ENCODE data around the gene PTPRA. TPM values are rescaled to one million over a fixed set of nuclear protein-coding genes. Genes with fewer than 3 reads are reported as not detected.

The PTPRA gene
- polyA plus RNA-seq, 1 donor (not counting 4 experiments of a cell fraction or from before 2014, with no cell fraction given): 53.3 TPM

DNA sequence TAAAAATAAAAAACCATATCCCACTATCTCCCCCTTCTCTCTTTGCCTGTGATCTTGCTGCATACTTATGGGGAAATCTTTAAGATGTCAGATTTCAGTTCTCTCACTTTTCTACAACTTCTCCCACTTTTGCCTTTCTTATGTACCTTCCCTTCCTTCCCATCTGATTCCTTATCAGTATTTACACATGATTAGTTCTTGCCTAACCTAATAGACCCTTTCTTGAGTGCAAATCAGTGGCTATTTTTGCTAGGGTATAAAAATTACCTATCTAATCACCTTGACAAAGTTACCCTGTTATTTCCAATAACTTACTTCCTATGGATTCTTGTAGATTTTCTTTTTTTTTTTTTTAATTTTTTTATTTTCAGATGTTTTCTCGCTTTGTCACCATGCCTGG is 75.7 kb downstream of the PTPRA start:
- peaks cover 0 to 2% of the 10 kb centered on the region in 2 experiments for H3K36me3 ChIP-seq (ENCODE audit: control insufficient read depth in 2 of 2, extremely low read depth in 1 of 2, insufficient read depth in 2 of 2, low read length in 2 of 2)
- H3K27me3 ChIP-seq (ENCODE audit: control insufficient read depth, extremely low read depth, insufficient read depth, low read length): no peaks in the 10 kb centered on the region
- dilution Hi-C loops (cut with MboI; ENCODE audit: extremely low pct_ligation_motif_present, low sequenced_read_pairs): no loop called here
- no peaks in the 10 kb centered on the region for H3K79me2 ChIP-seq (ENCODE audit: control insufficient read depth, insufficient read depth, low read length)
- H3K4me2 ChIP-seq (ENCODE audit: control insufficient read depth, extremely low read depth, insufficient read depth, low read depth, low read length): no peak overlapping the region
- no peak overlapping the region for H2AFZ ChIP-seq (ENCODE audit: control insufficient read depth, low read length)
- H4K20me1 ChIP-seq (ENCODE audit: control insufficient read depth, extremely low read depth, insufficient read depth, low read length): no peaks in the 10 kb centered on the region
- TF ChIP-seq, protein P1, sequence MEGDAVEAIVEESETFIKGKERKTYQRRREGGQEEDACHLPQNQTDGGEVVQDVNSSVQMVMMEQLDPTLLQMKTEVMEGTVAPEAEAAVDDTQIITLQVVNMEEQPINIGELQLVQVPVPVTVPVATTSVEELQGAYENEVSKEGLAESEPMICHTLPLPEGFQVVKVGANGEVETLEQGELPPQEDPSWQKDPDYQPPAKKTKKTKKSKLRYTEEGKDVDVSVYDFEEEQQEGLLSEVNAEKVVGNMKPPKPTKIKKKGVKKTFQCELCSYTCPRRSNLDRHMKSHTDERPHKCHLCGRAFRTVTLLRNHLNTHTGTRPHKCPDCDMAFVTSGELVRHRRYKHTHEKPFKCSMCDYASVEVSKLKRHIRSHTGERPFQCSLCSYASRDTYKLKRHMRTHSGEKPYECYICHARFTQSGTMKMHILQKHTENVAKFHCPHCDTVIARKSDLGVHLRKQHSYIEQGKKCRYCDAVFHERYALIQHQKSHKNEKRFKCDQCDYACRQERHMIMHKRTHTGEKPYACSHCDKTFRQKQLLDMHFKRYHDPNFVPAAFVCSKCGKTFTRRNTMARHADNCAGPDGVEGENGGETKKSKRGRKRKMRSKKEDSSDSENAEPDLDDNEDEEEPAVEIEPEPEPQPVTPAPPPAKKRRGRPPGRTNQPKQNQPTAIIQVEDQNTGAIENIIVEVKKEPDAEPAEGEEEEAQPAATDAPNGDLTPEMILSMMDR (optimal IDR thresholded peaks at IDR 0.05 in 1 of 3, IDR thresholded peaks at IDR 0.05 in 1 of 3, conservative IDR thresholded peaks at IDR 0.05 in 1 of 3; ENCODE audit: extremely low read depth in 1 of 3, insufficient read depth in 2 of 3, low read length in 3 of 3): no peak
- TF ChIP-seq EZH2 (IDR thresholded peaks at IDR 0.05; ENCODE audit: low read length): no peak
- no peaks in the 10 kb centered on the region for H3K9me1 ChIP-seq (ENCODE audit: control insufficient read depth, extremely low read depth, insufficient read depth, low read length)
- H3K27ac ChIP-seq (ENCODE audit: control insufficient read depth, insufficient read depth, low read length): no peak overlapping the region
- no peaks in the 10 kb centered on the region for H3K4me1 ChIP-seq (ENCODE audit: control insufficient read depth, extremely low read depth, insufficient read depth, low read length)
- H3K9me3 ChIP-seq (ENCODE audit: control insufficient read depth, low read depth, low read length): no peaks in the 10 kb centered on the region
- H3K4me3 ChIP-seq (ENCODE audit: control insufficient read depth in 2 of 3, extremely low read depth in 1 of 3, insufficient read depth in 2 of 3, low read depth in 1 of 3, low read length in 3 of 3): no peak overlapping the region
- no peak overlapping the region for H3K9ac ChIP-seq (ENCODE audit: control insufficient read depth, extremely low read depth, insufficient read depth, low read length)
- no peak for FAIRE-seq
- DNase-seq (ENCODE audit: low read depth, low spot score): no peak

DNA sequence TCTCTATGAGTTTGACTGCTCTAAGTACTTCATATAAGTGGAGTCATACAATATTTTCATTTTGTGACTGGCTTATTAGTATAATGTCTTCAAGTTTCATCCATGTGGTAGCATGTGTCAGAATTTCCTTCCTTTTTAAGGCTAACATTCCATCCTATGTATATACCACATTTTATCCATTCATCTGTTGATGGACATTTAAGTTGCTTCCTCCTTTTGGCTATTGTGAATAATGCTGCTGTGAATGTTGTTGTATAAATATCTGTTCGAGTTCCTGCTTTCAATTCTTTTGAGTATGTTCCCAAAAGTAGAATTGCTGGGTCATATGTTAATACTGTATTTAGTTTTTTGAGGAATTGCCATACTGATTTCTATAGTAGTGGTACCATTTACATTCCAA is 79.5 kb downstream of the PTPRA start:
- no peaks in the 10 kb centered on the region for H4K20me1 ChIP-seq (ENCODE audit: control insufficient read depth, extremely low read depth, insufficient read depth, low read length)
- H3K4me2 ChIP-seq (ENCODE audit: control insufficient read depth, extremely low read depth, insufficient read depth, low read depth, low read length): no peak overlapping the region
- no peaks in the 10 kb centered on the region for H3K4me1 ChIP-seq (ENCODE audit: control insufficient read depth, extremely low read depth, insufficient read depth, low read length)
- dilution Hi-C loops (cut with MboI; ENCODE audit: extremely low pct_ligation_motif_present, low sequenced_read_pairs): no loop called here
- no peak overlapping the region for H3K27ac ChIP-seq (ENCODE audit: control insufficient read depth, insufficient read depth, low read length)
- H3K9ac ChIP-seq (ENCODE audit: control insufficient read depth, extremely low read depth, insufficient read depth, low read length): no peak overlapping the region
- H3K4me3 ChIP-seq (ENCODE audit: control insufficient read depth in 2 of 3, extremely low read depth in 1 of 3, insufficient read depth in 2 of 3, low read depth in 1 of 3, low read length in 3 of 3): no peak overlapping the region
- no peaks in the 10 kb centered on the region for H3K9me1 ChIP-seq (ENCODE audit: control insufficient read depth, extremely low read depth, insufficient read depth, low read length)
- no peaks in the 10 kb centered on the region for H3K9me3 ChIP-seq (ENCODE audit: control insufficient read depth, low read depth, low read length)
- no peak overlapping the region for H2AFZ ChIP-seq (ENCODE audit: control insufficient read depth, low read length)
- H3K27me3 ChIP-seq (ENCODE audit: control insufficient read depth, extremely low read depth, insufficient read depth, low read length): no peaks in the 10 kb centered on the region
- DNase-seq (ENCODE audit: low read depth, low spot score): no peak
- TF ChIP-seq EZH2 (IDR thresholded peaks at IDR 0.05; ENCODE audit: low read length): no peak
- TF ChIP-seq, protein P1 (optimal IDR thresholded peaks at IDR 0.05 in 1 of 3, IDR thresholded peaks at IDR 0.05 in 1 of 3, conservative IDR thresholded peaks at IDR 0.05 in 1 of 3; ENCODE audit: extremely low read depth in 1 of 3, insufficient read depth in 2 of 3, low read length in 3 of 3): no peak
- peaks cover 0 to 2% of the 10 kb centered on the region in 2 experiments for H3K36me3 ChIP-seq (ENCODE audit: control insufficient read depth in 2 of 2, extremely low read depth in 1 of 2, insufficient read depth in 2 of 2, low read length in 2 of 2)
- no peaks in the 10 kb centered on the region for H3K79me2 ChIP-seq (ENCODE audit: control insufficient read depth, insufficient read depth, low read length)
- no peak for FAIRE-seq

Measured in keratinocyte (primary cell).